Epithelial cell of esophagus (primary cell): Measurements from ENCODE around the gene HOXC12.

Source experiments
- DNase-seq: peaks from one replicate; pipeline ENCODE4 v3.0.0; 2010; ENCODE audit warnings: low read depth
- H3K4me3 ChIP-seq: 2 replicates; pipeline ENCODE4 v1.5.1; 2011; ENCODE audit warnings: mild to moderate bottlenecking, low read length, control low read depth
- TF ChIP-seq, protein P1 (sequence below): IDR thresholded peaks from 2 replicates; pipeline ENCODE4 v1.5.1; 2011; ENCODE audit warnings: low read depth, mild to moderate bottlenecking, low read length, control low read depth, inconsistent platforms; ENCODE audit not compliant: insufficient read depth; ENCODE audit errors: missing control alignments

HOXC12 gene

DNA sequence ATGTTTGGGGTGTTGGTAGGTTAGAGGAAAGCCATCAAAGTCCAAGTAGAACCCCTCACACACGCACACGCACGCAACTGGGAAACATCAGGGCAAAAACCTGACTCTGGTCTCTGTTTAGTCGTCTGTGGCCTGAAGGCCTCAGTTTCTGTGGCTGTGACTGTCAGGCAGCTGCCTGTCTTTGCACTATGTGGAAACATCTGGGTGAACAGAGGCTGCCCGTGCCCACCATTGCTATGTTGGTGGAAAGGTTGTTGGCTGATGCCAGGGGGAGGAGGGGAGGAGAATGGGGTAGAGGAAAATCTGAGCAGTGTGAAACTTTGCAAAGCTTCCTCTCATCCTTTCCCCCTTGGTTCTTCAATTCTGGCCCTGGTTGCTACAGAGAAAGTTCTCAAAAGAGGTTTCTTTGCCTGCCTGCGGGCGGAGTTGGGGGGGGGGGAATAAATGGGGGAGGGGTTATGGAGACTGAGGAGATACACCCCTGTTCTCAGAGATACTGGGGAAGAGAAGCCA lies 37.7 kb downstream of the HOXC12 start:
- TF ChIP-seq, protein P1, sequence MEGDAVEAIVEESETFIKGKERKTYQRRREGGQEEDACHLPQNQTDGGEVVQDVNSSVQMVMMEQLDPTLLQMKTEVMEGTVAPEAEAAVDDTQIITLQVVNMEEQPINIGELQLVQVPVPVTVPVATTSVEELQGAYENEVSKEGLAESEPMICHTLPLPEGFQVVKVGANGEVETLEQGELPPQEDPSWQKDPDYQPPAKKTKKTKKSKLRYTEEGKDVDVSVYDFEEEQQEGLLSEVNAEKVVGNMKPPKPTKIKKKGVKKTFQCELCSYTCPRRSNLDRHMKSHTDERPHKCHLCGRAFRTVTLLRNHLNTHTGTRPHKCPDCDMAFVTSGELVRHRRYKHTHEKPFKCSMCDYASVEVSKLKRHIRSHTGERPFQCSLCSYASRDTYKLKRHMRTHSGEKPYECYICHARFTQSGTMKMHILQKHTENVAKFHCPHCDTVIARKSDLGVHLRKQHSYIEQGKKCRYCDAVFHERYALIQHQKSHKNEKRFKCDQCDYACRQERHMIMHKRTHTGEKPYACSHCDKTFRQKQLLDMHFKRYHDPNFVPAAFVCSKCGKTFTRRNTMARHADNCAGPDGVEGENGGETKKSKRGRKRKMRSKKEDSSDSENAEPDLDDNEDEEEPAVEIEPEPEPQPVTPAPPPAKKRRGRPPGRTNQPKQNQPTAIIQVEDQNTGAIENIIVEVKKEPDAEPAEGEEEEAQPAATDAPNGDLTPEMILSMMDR = no peak
- no peak for DNase-seq
- H3K4me3 ChIP-seq = no peak overlapping the region

DNA sequence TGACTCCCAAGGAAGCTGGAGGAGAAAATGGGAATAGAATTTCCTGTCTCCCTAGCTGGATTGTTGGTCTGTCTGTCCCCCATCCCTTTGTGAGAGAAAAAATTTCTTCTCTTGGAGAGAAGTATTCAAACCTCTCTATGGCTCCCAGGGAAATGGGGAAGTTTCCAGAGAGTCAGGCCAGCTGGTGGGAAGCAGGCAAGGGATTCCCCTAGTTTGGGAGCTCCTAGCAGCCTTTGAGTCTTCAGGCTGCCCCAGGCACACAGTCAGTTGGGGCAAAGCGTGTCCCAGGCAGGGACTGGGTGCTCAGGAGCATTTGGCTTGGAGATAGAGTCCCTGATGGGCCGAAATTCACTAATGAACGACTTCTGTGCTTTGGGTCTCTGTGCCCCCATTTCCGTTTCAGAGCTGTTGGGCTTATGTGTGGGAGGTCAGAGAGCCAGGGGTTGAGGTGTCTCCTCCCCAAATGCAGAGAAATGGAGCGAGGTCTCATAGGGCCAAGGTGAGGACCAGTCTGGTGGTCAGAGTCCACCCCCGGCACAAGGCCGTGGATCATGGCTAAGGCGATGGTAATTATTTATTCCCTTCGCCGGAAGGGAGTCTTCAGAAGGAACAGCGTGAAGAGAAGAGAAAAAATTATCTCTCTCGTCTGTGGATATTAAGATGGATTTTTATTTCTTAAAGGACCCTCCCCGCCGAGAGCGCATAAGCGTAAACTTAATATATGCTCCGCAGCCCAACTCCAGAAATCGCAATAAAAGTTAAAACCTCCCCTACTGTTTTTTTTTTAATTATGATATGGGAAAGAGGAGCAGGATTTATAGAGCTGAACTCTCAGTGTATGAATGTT lies 38.7 kb downstream of the HOXC12 start:
- H3K4me3 ChIP-seq = no peak overlapping the region
- DNase-seq = no peak
- TF ChIP-seq, protein P1 = no peak

DNA sequence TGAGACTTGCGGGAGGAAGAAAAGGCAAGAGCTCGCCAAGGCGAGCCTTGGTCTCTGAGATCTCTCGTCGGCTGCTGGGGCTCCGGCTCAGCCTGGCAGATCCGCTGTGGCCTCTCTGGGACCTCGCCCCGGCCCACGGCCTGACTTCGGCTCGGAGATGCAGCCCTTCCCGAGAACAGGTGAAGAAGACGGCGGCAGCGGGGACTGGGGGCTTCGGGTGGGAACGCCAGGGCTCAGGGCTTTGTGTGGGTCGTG lies 39.2 kb downstream of the HOXC12 start:
- H3K4me3 ChIP-seq = no peak overlapping the region
- TF ChIP-seq, protein P1 = no peak
- DNase-seq = no peak

DNA sequence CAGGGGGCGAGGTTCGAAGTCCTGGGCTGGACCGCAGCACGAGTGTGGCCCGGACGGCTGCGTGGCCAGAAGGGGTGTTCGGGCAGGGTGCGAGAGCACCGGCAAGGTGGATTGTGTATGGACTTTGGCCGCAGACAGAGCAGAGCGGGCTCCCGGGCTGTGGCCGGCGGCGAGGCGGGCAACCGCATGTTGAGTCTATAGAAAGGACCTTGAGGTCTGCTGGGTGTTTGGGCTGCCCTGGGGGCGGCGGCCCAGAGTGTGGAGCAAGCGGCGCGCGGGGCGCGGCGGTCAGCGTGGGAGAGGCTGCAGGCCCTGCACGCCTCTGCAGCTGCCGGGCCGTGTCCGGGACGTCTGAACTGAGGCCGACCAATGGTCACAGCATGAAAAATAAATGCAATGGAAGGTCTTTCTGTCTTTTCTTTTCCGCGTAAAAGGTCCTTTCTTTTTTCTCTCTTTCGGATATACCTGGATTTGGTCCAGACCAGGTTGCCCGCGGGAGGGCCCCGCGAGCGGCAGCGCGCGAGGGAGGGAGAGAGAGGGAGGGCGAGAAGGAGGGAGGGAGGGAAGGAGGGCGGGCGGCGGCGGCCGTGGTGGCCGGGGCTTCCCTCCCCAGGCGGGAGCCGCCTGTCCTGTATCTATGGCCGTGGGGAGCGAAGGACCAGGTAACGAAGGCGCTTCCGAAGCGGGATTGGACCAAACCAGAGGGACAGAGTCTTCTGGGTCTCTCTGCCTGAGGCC lies 39.7 kb downstream of the HOXC12 start:
- no peak for DNase-seq
- H3K4me3 ChIP-seq = no peak overlapping the region
- TF ChIP-seq, protein P1 = no peak

GRCh38 chr12:53995002-53995377 lies 40.3 kb downstream of the HOXC12 start:
- TF ChIP-seq, protein P1 = no peak
- no peak for DNase-seq
- no peak overlapping the region for H3K4me3 ChIP-seq

- no peak overlapping the region for H3K4me3 ChIP-seq
- TF ChIP-seq, protein P1 = no peak
- DNase-seq = no peak
Observed at GRCh38 chr12:53995378-53996239, 40.9 kb downstream of the HOXC12 start.
